Hair follicle dermal papilla cell (primary cell): ENCODE data around the gene DNAJC4. TPM values are rescaled to one million over a fixed set of nuclear protein-coding genes. Genes with fewer than 3 reads are reported as not detected.

ENCODE experiments used
- total RNA-seq: library from RNA; depleted of rRNA; stranded (reverse); fragments of >200 nt; gene quantifications from 2 replicates; pipeline ENCODE4 v1.2.3, GENCODE V29; 2012

Gene DNAJC4, protein sequence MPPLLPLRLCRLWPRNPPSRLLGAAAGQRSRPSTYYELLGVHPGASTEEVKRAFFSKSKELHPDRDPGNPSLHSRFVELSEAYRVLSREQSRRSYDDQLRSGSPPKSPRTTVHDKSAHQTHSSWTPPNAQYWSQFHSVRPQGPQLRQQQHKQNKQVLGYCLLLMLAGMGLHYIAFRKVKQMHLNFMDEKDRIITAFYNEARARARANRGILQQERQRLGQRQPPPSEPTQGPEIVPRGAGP
- total RNA-seq: 8.0 and 8.5 TPM in 2 replicates

DNA sequence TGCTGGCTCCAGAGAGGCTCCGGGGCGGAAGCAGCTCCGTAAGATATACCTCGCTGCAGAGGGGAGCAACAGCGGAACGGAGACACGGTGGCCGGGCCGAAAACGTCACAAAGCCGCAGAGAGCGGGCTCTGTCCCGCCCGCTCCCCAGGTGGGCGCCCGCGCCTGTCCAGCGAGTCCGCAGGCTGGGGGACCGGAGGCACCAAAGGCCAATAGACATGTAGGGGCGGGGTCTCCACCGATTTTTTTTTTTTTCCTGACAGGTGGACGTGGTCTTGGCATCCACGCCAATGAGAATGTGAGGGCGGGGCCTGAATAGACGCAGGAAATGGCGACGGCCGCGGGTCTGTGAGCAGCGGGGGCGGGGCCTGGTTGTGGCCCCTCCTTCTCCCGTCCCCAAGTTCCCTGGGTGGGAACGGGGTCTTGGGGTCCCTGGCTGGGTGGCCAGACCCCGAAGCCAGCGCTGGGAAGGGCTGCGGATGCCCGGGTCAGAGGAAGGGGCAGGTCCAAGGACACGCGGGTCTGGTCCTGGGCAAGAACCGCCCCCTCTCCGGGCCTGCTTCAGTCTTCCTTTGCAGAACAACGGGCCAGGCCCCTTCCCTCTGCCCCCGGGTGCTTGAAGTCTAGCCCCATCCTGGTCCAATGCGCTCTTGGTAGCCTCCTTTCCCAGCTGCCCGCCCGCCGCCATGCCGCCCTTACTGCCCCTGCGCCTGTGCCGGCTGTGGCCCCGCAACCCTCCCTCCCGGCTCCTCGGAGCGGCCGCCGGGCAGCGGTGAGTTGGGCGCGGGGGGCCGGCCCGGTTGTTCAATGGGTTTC is at the start of gene DNAJC4:
Gene DNAJC4, plus strand, starts transcription at position 378 of the 814 bp plus-strand sequence. Its CDS starts 307 bp downstream, at position 685.

DNA sequence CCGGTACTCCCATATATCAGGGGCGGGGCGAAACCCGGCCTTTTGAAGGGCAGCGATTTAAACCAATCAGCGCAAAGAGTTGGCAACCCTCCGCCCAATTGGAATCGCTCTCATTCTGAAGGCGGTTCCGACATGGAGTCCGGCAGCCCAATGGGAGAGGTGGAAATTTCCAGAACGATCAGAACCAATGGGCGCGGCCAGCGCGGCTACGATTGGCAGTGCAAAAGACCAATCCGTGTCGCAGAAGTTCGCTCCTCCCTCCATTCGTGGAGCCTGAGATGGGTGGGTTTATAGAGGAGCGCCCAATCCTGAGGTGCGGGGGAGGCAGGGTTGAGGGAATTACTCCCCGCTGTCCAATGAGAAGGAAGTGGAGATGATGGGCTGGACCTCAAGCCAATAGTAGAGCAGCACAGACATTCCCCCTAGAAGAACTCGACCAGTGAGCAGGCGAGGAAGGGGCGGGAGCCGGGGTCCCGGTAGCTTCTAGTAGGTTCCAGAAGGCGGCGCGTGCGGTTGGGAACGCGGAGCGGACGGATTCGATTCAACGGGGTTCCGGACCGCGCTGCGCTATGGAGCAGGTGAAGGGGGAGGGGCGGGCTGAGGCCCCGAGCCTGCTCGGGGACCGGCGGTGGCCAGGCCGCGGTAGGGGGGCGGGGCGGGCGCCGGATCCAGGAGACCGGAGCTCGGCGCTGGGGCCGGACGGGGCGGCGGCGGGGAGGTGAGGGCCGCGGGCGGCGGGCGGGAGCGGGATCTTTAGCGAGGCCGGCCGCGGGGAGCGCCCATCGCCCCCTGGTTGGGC is 44.5 kb upstream of the DNAJC4 start, which contains the start of gene STIP1:
Gene STIP1, plus strand, starts transcription at position 479 of the 799 bp plus-strand sequence. Its CDS starts 91 bp downstream, at position 570.

DNA sequence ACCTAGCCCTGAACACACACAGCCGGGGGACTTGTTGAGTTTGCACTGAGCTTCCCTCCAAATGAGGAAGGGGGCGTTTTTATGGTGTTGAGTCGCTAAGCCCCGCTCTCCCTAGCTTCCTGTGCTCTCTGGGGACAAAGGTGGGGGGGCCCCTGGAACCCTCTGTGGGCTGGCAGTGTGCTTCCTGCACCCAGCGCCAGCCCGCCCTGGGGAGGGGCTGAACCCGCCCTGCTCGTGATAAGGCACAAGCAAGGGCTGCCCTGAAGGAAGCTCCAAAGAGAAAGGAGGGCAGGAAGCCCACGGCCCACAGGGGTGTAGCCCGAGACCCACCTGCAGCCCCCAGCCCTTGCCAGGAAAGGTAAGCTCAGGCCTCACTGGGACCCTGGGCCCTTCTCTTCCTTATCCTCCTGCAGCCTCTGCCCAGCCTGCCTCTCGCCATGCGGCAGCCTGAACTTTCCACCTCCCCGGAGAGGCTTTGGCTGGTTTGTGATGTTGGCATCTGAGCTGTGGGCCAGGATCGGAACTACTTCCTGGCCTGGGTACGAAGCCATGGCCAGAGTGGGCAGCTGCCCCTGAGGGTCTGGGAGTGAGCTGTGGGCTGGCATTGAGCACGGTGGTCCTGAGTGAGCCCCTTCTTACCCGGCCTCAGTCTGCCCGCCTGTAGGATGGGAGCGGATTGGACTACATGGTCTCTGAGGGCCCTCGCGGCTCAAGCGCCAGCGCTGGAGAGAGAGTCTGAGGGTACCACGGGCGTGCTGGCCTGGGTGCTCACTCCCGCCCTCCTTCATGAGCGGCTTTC is 23.7 kb upstream of the DNAJC4 start, which contains the start of gene FERMT3:
Gene FERMT3, plus strand, starts transcription at position 265 of the 799 bp plus-strand sequence. CDS start 644 bp downstream, outside the sequence.

DNA sequence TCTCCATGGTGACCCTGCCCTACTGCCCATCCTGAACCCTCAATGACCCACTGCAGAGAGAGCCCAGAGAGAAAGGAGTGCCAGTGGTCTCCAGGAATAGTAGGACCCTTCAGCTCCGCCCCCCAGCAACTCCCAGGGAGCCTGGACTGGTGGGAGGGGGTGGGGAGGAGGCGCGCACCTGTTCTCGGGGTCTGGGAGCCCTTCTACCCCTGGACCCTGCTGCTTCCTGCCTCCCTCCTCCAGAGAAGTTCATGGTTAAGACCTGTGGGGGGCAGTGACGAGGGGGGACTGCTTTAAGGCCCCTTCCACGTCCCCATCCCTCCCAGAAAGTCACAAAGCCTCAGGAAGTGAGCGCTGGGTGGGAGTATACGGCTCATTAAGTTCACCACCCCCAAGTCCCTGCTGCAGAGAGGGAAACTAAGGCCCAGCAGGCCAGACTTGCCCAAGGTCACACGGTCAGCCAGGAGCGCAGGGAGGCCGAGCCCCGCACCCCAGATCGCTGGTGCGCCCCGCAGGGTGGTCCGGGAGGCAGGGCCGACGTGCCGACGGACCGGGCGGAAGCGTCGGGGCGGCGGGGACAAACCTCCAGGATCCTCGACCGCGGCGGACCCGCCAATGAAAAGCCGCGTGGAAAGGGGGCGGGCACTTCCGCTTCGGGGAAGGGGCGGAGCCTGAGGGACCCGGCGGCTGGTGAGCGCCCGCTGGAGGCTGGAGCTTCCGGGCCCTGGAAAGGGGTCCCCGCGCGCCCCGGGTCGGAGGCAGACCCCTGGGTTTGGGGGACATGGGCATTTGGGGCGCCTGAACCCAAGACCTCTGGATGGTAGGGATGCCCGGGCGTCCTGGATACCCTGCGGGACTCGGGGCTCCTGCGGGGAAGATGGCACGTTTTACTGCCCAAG is 4.5 kb upstream of the DNAJC4 start, which contains the start of the genes NUDT22 and TRPT1:
Gene NUDT22, plus strand, starts transcription at position 667 of the 899 bp plus-strand sequence. CDS start 379 bp downstream, outside the sequence.
Gene TRPT1, minus strand, starts transcription at position 579 of the 899 bp plus-strand sequence. Its CDS starts 326 bp downstream, at position 253.

DNA sequence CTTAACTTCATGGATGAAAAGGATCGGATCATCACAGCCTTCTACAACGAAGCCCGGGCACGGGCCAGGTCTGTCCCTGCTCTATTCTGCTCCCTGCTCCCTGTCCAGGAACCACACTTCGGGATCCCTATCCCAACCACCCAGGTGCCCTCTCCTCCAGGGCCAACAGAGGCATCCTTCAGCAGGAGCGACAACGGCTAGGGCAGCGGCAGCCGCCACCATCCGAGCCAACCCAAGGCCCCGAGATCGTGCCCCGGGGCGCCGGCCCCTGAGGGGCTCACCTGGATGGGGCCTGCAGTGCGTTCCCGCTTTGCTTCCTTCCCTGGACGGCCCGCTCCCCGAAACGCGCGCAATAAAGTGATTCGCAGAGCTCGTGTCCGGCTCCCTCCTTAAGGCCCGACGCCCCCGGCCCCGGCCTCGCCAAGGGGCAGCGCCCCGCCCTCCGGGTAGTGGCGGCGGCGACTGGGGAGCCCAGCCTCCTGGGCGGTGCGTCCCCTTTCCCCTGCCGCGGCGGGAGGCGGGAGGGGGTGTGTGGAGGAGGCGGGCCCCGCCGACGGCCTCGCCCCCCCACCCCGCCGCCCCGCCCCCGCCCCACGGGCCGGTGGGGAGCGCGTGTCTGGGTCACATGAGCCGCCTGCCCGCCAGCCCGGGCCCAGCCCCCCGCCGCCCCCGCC is 3.7 kb downstream of the DNAJC4 start, which contains the start of gene VEGFB:
Gene VEGFB, plus strand, starts transcription at position 672 of the 674 bp plus-strand sequence. CDS start 250 bp downstream, outside the sequence.

DNA sequence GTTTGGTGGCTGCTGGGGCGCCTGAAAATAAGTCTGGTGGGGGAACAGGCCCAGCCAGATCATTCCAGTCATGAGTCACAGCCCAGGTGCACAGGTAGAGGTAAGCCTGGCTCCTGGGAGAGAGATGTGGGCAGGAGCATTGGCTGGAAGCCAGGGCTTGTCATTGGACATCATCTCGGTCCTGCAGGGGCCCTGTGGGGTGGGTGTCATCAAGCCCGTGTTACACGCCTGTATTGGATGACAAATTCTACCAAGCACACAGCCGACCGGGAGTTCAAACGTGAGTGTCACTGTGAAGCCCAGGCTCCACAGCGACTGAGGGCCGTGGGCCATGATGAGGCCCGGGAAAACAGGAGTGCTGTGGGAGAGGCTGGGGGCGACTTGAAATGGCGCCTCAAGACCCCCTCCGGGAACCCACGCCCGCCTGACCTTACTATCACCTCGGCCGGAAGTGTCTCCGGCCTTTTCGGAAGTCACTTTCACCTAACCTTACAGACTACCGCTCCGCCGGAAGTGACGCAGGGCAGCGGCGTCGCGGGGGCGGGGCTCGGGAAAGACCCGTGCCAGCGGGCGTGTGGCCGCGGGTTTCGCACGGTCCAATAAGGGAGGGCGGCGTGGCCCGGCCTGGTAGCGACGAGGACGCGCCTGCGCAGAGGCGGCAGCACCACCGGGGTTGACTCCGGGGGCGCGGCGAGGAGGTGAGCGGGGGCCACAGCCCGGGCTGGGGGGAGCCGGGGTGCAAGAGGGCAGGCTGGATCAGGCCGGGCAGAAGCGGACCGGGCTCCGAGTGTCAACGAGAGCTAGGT is 10.3 kb downstream of the DNAJC4 start, which contains the start of gene FKBP2:
Gene FKBP2, plus strand, starts transcription at position 661 of the 806 bp plus-strand sequence. CDS start 1,293 bp downstream, outside the sequence.

DNA sequence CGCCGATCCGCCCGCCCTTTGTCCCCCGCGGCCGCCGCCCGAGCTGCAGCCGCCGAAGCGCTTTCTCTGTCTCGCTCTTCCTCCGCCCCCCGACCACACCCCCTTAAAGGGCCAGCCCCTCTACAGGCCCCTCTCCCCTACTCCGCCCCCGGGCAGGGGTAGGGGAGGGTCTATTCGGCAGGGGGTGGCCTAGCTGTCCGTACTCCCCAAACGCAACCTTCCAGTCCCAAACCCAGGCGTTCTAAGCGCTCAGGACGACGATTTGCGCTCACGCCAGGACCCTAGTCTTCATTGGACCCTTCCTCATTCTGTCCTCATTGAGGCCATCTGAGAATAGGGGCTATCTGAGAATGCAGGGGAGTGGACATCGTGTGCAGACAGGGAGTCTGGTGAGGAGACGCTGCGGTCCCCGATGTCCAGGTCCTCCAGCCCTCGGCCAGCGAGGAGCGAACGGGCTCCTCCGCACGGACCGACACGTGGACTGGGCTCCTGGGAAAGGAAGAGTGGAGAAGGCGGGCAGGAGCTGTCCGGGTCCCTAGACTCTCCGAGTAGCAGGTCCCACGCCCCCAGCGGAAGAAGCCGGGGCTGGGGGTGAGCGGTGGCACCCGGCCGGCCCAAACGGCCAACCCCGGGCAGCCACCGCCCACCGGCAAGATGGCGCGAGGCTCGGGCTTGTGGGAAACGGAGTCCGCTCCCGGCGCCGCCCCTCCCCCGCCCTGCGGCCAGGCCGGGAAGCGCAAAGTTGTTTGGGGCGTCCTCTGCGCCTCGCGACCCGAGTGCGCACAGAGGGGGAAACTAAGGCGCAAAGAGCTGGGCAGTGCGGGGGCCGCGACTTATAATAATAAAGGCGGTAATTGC is 16.8 kb downstream of the DNAJC4 start, which contains the start of gene PPP1R14B:
Gene PPP1R14B, minus strand, starts transcription at position 73 of the 858 bp plus-strand sequence. CDS start 270 bp downstream, outside the sequence.

DNA sequence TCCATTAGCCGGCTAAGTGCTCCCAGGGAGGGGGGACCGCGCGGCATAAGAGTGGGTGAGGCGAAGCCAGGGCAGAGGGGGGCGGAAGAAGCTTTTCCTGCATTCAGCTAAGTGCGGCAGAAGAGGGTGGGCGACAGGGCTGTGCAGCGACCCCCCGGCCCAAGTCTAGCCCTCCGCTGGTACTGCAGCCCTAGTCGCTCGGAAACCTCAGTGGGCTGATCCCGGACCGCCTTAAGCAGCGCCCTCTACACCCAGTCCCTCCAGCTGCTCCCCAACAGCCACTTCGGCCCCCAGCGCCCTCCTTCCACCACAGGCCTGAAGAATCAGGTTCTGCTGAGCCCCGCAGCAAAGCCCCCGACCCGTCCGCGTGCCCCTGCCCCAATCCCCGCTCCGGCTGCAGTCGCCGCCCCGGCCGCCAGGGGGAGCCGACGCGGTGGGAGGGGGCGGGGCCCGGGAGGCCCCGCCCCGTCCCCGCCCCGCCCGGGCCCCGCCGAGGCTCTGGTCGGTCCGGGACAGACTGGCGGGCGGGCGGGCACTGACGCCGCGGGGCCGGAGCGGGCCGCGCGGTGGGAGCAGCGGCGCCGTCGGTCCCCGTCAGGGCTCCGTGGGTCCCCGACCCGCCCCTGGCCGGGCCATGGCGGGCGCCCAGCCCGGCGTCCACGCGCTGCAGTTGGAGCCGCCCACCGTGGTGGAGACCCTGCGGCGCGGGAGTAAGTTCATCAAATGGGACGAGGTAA is 20.8 kb downstream of the DNAJC4 start, which contains the start of gene PLCB3:
Gene PLCB3, plus strand, starts transcription at position 515 of the 737 bp plus-strand sequence. Its CDS starts 120 bp downstream, at position 635.

Other genes starting within 250 kb of the DNAJC4 start
- 34.4 and 35.7 TPM in 2 replicates for gene OTUB1, start 244.1 kb upstream of the DNAJC4 start, total RNA-seq
- under 0.01 and 0.32 TPM in 2 replicates for gene FLRT1, start 194.6 kb upstream of the DNAJC4 start, total RNA-seq
- gene MACROD1, start 64.4 kb upstream of the DNAJC4 start, total RNA-seq: 16.1 and 21.0 TPM in 2 replicates
- gene STIP1, start 44.4 kb upstream of the DNAJC4 start, total RNA-seq: 110 and 125 TPM in 2 replicates
- gene FERMT3, start 23.8 kb upstream of the DNAJC4 start, total RNA-seq: 1.1 and 1.9 TPM in 2 replicates
- gene TRPT1, start 4.4 kb upstream of the DNAJC4 start, total RNA-seq: 18.8 and 38.6 TPM in 2 replicates
- 40.2 and 49.3 TPM in 2 replicates for gene NUDT22, start 4.3 kb upstream of the DNAJC4 start, total RNA-seq
- gene VEGFB, start 4.0 kb downstream of the DNAJC4 start, total RNA-seq: 20.6 and 24.8 TPM in 2 replicates
- 21.1 and 29.4 TPM in 2 replicates for gene FKBP2, start 10.5 kb downstream of the DNAJC4 start, total RNA-seq
- 102 and 129 TPM in 2 replicates for gene PPP1R14B, start 16.4 kb downstream of the DNAJC4 start, total RNA-seq
- 60.6 and 68.5 TPM in 2 replicates for gene PLCB3, start 21.0 kb downstream of the DNAJC4 start, total RNA-seq
- gene BAD, start 54.1 kb downstream of the DNAJC4 start, total RNA-seq: 64.0 and 66.5 TPM in 2 replicates
- 11.1 and 13.5 TPM in 2 replicates for gene GPR137, start 55.3 kb downstream of the DNAJC4 start, total RNA-seq
- 0.12 TPM in 1 of 2 replicates, not detected in the other for gene KCNK4, start 60.8 kb downstream of the DNAJC4 start, total RNA-seq
- gene CATSPERZ, start 69.8 kb downstream of the DNAJC4 start, total RNA-seq: not detected in 2 replicates
- gene ESRRA, start 75.0 kb downstream of the DNAJC4 start, total RNA-seq: 22.6 and 30.2 TPM in 2 replicates
- 72.2 and 107 TPM in 2 replicates for gene TRMT112, start 87.0 kb downstream of the DNAJC4 start, total RNA-seq
- gene PRDX5, start 87.6 kb downstream of the DNAJC4 start, total RNA-seq: 151 and 192 TPM in 2 replicates
- gene CCDC88B, start 109.7 kb downstream of the DNAJC4 start, total RNA-seq: 0.16 and 0.36 TPM in 2 replicates
- gene RPS6KA4, start 128.6 kb downstream of the DNAJC4 start, total RNA-seq: 50.1 and 54.0 TPM in 2 replicates